HG03066 (cell line): ENCODE results near the gene P4HTM.

ENCODE experiments used
- ATAC-seq: cut with Tn5 transposase; IDR thresholded peaks from one replicate; pipeline ENCODE4 v1.9.1; 2021; ENCODE audit warnings: low read depth; ENCODE audit not compliant: unreplicated experiment

Gene P4HTM

GRCh38 chr3:48982686-48983085 lies 7.4 kb upstream of the P4HTM start:
- ATAC-seq: no peak

GRCh38 chr3:48983096-48983495 lies 6.9 kb upstream of the P4HTM start:
- ATAC-seq: no peak

GRCh38 chr3:48984663-48985062 lies 5.4 kb upstream of the P4HTM start:
- ATAC-seq: no peak

- ATAC-seq: no peak
Measured at GRCh38 chr3:48985831-48986376, 4.1 kb upstream of the P4HTM start.

- ATAC-seq: no peak
Measured at GRCh38 chr3:48989126-48989795, 780 bp upstream of the P4HTM start.

GRCh38 chr3:48990636-48991469 lies 812 bp downstream of the P4HTM start:
- ATAC-seq: no peak

GRCh38 chr3:48991851-48992545 lies 2.0 kb downstream of the P4HTM start:
- no peak for ATAC-seq

- ATAC-seq: no peak
Measured at GRCh38 chr3:48993834-48994233, 3.8 kb downstream of the P4HTM start.

GRCh38 chr3:48996640-48997039 lies 6.6 kb downstream of the P4HTM start:
- no peak for ATAC-seq

GRCh38 chr3:48997102-48997635 lies 7.1 kb downstream of the P4HTM start:
- no peak for ATAC-seq

GRCh38 chr3:48997714-48998637 lies 7.9 kb downstream of the P4HTM start:
- ATAC-seq: no peak

- no peak for ATAC-seq
Measured at GRCh38 chr3:48999085-48999858, 9.2 kb downstream of the P4HTM start.

GRCh38 chr3:49001155-49001554 lies 11.1 kb downstream of the P4HTM start:
- ATAC-seq: no peak

GRCh38 chr3:49004352-49005302 lies 14.6 kb downstream of the P4HTM start:
- no peak for ATAC-seq

GRCh38 chr3:49005303-49005680 lies 15.3 kb downstream of the P4HTM start:
- ATAC-seq: no peak

- ATAC-seq: no peak
Measured at GRCh38 chr3:49005998-49006397, 16.0 kb downstream of the P4HTM start.

- no peak for ATAC-seq
Measured at GRCh38 chr3:49006408-49007067, 16.5 kb downstream of the P4HTM start.
